ENCODE measurements around the gene SUB1. TPM values are rescaled to one million over a fixed set of nuclear protein-coding genes. Genes with fewer than 3 reads are reported as not detected.
"Not testable (repeated sequence)": the region's sequence is repeated elsewhere in the genome, so short reads cannot be mapped to it uniquely, and the experiment has no call there.

Gene SUB1
- total and polyA plus RNA-seq, 4 donors: 126 to 234 (median 155) TPM

GRCh38 chr5:32551194-32551593, 34.2 kb upstream of the SUB1 start:
- 80 to 86% methylated on average over 3 of the region's 3 CpGs for WGBS, 2 donors
- no peak for TF ChIP-seq CTCF (IDR thresholded peaks at IDR 0.05; ENCODE audit: control extremely low read depth, extremely low read depth)
- H3K27ac ChIP-seq (ENCODE audit: low read depth in 1 of 2, low read length in 1 of 2): no peak overlapping the region
- no peak for ATAC-seq (ENCODE audit: insufficient read depth, low FRiP score)
- H3K4me3 ChIP-seq: no peak overlapping the region
- no peaks in the 10 kb centered on the region for H3K36me3 ChIP-seq (ENCODE audit: control insufficient read depth in 4 of 4, insufficient read depth in 4 of 4, low read length in 4 of 4)
- DNase-seq: no peak
- H3K9ac ChIP-seq (ENCODE audit: insufficient read depth in 1 of 2, low read length in 2 of 2): no peak overlapping the region
- H3K27me3 ChIP-seq (ENCODE audit: control insufficient read depth in 3 of 3, insufficient read depth in 3 of 3, low read length in 2 of 3): no peaks in the 10 kb centered on the region
- H3K4me1 ChIP-seq (ENCODE audit: control insufficient read depth in 5 of 5, insufficient read depth in 5 of 5, low read length in 5 of 5): no peaks in the 10 kb centered on the region
- peaks cover 0 to 3% (median 0%) of the 10 kb centered on the region in 4 donors for H3K9me3 ChIP-seq (ENCODE audit: control insufficient read depth in 4 of 4, insufficient read depth in 3 of 4, low read length in 3 of 4)

GRCh38 chr5:32551865-32552264, 33.5 kb upstream of the SUB1 start:
- Histone ChIP-seq H3K27me3 (ENCODE audit: control insufficient read depth in 3 of 3, insufficient read depth in 3 of 3, low read length in 2 of 3) (no peaks in the 10 kb centered on the region), H3K27ac (ENCODE audit: low read depth in 1 of 2, low read length in 1 of 2) (no peak overlapping the region), H3K9ac (ENCODE audit: insufficient read depth in 1 of 2, low read length in 2 of 2) (no peak overlapping the region), H3K36me3 (ENCODE audit: control insufficient read depth in 4 of 4, insufficient read depth in 4 of 4, low read length in 4 of 4) (no peaks in the 10 kb centered on the region), H3K4me3 (no peak overlapping the region), H3K9me3 (ENCODE audit: control insufficient read depth in 4 of 4, insufficient read depth in 3 of 4, low read length in 3 of 4) (peaks cover 0 to 3% (median 0%) of the 10 kb centered on the region in 4 donors), H3K4me1 (ENCODE audit: control insufficient read depth in 5 of 5, insufficient read depth in 5 of 5, low read length in 5 of 5) (no peaks in the 10 kb centered on the region)
- 88% methylated on average over 2 of the region's 2 CpGs for WGBS, 2 donors
- no peak for ATAC-seq (ENCODE audit: insufficient read depth, low FRiP score)
- TF ChIP-seq CTCF (IDR thresholded peaks at IDR 0.05; ENCODE audit: control extremely low read depth, extremely low read depth): no peak
- no peak for DNase-seq

GRCh38 chr5:32552491-32552890, 32.9 kb upstream of the SUB1 start:
- not testable (repeated sequence) for H3K27ac ChIP-seq (ENCODE audit: low read depth in 1 of 2, low read length in 1 of 2); H3K27me3 ChIP-seq (ENCODE audit: control insufficient read depth in 3 of 3, insufficient read depth in 3 of 3, low read length in 2 of 3); H3K36me3 ChIP-seq (ENCODE audit: control insufficient read depth in 4 of 4, insufficient read depth in 4 of 4, low read length in 4 of 4); H3K4me3 ChIP-seq; DNase-seq; H3K9me3 ChIP-seq (ENCODE audit: control insufficient read depth in 4 of 4, insufficient read depth in 3 of 4, low read length in 3 of 4); H3K9ac ChIP-seq (ENCODE audit: insufficient read depth in 1 of 2, low read length in 2 of 2); H3K4me1 ChIP-seq (ENCODE audit: control insufficient read depth in 5 of 5, insufficient read depth in 5 of 5, low read length in 5 of 5); ATAC-seq (ENCODE audit: insufficient read depth, low FRiP score)
- 93 to 98% methylated on average over 6 of the region's 6 CpGs for WGBS, 2 donors

GRCh38 chr5:32552936-32553335, 32.4 kb upstream of the SUB1 start:
- Histone ChIP-seq H3K27me3 (ENCODE audit: control insufficient read depth in 3 of 3, insufficient read depth in 3 of 3, low read length in 2 of 3) (no peaks in the 10 kb centered on the region), H3K36me3 (ENCODE audit: control insufficient read depth in 4 of 4, insufficient read depth in 4 of 4, low read length in 4 of 4) (no peaks in the 10 kb centered on the region), H3K9me3 (ENCODE audit: control insufficient read depth in 4 of 4, insufficient read depth in 3 of 4, low read length in 3 of 4) (peaks cover 0 to 3% (median 0%) of the 10 kb centered on the region in 4 donors), H3K4me3 (no peak overlapping the region), H3K9ac (ENCODE audit: insufficient read depth in 1 of 2, low read length in 2 of 2) (no peak overlapping the region), H3K27ac (ENCODE audit: low read depth in 1 of 2, low read length in 1 of 2) (no peak overlapping the region), H3K4me1 (ENCODE audit: control insufficient read depth in 5 of 5, insufficient read depth in 5 of 5, low read length in 5 of 5) (no peaks in the 10 kb centered on the region)
- no peak for TF ChIP-seq CTCF (IDR thresholded peaks at IDR 0.05; ENCODE audit: control extremely low read depth, extremely low read depth)
- ATAC-seq (ENCODE audit: insufficient read depth, low FRiP score) (no peak), DNase-seq (no peak)
- 95 to 97% methylated on average over 10 of the region's 10 CpGs for WGBS, 2 donors

- ATAC-seq (ENCODE audit: insufficient read depth, low FRiP score); H3K9me3 ChIP-seq (ENCODE audit: control insufficient read depth in 4 of 4, insufficient read depth in 3 of 4, low read length in 3 of 4): not testable (repeated sequence)
- 9 to 31% methylated on average over 2 of the region's 2 CpGs for WGBS, 2 donors
Observed at GRCh38 chr5:32554181-32554780, 31.1 kb upstream of the SUB1 start.

GRCh38 chr5:32556543-32556942, 28.8 kb upstream of the SUB1 start:
- not testable (repeated sequence) for H3K9me3 ChIP-seq (ENCODE audit: control insufficient read depth in 4 of 4, insufficient read depth in 3 of 4, low read length in 3 of 4); H3K27me3 ChIP-seq (ENCODE audit: control insufficient read depth in 3 of 3, insufficient read depth in 3 of 3, low read length in 2 of 3); H3K36me3 ChIP-seq (ENCODE audit: control insufficient read depth in 4 of 4, insufficient read depth in 4 of 4, low read length in 4 of 4); H3K9ac ChIP-seq (ENCODE audit: insufficient read depth in 1 of 2, low read length in 2 of 2); DNase-seq; H3K27ac ChIP-seq (ENCODE audit: low read depth in 1 of 2, low read length in 1 of 2); ATAC-seq (ENCODE audit: insufficient read depth, low FRiP score); H3K4me3 ChIP-seq; H3K4me1 ChIP-seq (ENCODE audit: control insufficient read depth in 5 of 5, insufficient read depth in 5 of 5, low read length in 5 of 5)
- WGBS, 2 donors: 83 to 95% methylated on average over 6 of the region's 6 CpGs

More at GRCh38 chr5:32554181-32554780, 31.1 kb upstream of the SUB1 start:
- not testable (repeated sequence) for DNase-seq; H3K36me3 ChIP-seq (ENCODE audit: control insufficient read depth in 4 of 4, insufficient read depth in 4 of 4, low read length in 4 of 4); H3K9ac ChIP-seq (ENCODE audit: insufficient read depth in 1 of 2, low read length in 2 of 2); H3K27me3 ChIP-seq (ENCODE audit: control insufficient read depth in 3 of 3, insufficient read depth in 3 of 3, low read length in 2 of 3); H3K4me3 ChIP-seq; H3K27ac ChIP-seq (ENCODE audit: low read depth in 1 of 2, low read length in 1 of 2); H3K4me1 ChIP-seq (ENCODE audit: control insufficient read depth in 5 of 5, insufficient read depth in 5 of 5, low read length in 5 of 5)

All from lung (tissue), 12 donors.